GM23248 (cell line): ENCODE results near the gene SLC1A2.

Experiments
- EZH2 ChIP-seq: fragments of 200-600 bp; sonication (generic); IDR thresholded peaks from 2 replicates; pipeline ENCODE4 v1.6.1; 2018; ENCODE audit warnings: antibody characterized with exemption, mild to moderate bottlenecking; ENCODE audit not compliant: insufficient read depth, poor library complexity, severe bottlenecking
- EZH2phosphoT487 ChIP-seq: fragments of 200-600 bp; sonication (generic); IDR thresholded peaks from 2 replicates; pipeline ENCODE4 v1.6.1; 2018; ENCODE audit warnings: antibody characterized with exemption, moderate library complexity, mild to moderate bottlenecking, low read depth; ENCODE audit not compliant: insufficient read depth

DNA sequence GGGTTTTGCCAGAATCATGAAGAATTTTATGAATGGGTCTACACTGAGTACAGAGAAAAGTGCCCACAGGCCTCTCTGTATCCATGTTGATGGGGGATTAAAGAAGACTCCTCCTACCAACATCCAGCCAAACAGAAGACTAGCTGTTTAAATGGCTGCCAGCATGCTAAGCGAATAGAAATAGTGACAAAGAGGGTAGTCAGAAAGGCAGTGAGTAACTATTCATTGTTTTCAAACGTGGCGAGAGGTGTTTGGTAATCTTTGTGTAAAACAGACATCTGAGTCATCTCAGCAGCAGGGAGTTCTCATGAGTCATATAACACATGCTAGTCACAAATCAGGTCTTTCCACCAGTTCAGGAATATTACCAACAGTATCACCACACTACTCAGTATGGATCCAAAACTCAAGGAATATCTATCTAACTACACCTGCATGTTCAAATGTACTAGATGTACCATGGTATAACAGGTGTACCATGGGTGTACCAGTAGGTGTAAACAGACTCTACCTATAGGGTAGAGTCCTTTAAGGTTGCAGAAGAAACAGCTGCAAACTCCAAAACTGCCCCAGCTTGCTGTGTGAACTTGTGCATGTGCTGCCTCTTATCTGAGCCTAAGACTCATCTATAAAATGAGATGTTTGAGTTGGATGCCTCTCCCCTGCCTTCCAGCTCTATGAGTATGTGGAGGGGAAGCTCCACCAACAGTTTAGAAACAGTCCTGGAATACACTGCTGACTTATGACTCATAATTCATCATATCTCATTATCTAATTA lies 82.0 kb downstream of the SLC1A2 start:
- TF ChIP-seq EZH2phosphoT487, result no peak
- TF ChIP-seq EZH2, result no peak
